Gastroesophageal sphincter (tissue), 3 donors: ENCODE data around the gene B3GAT1.

Experiments used
- EP300 ChIP-seq: sonication (generic); formaldehyde crosslinking; IDR thresholded peaks from one replicate; pipeline ENCODE4 v1.6.1; 2017; ENCODE audit warnings: antibody characterized with exemption, mild to moderate bottlenecking
- POLR2A ChIP-seq, 2 donors: fragments of 450-650 bp; IDR thresholded peaks; one replicate each; pipeline ENCODE4 v1.6.1; 2017; ENCODE audit warnings: antibody characterized with exemption in 2 of 2, mild to moderate bottlenecking in 2 of 2, moderate library complexity in 1 of 2
- TF ChIP-seq, protein P1 (sequence below), 4 experiments: fragments of 200-600 bp in 2 of 4; fragments of 450-650 bp in 2 of 4; sonication (generic) in 1 of 4; IDR thresholded peaks; one replicate each; pipeline ENCODE4 v1.5.1; 2017 to 2019; ENCODE audit warnings: antibody characterized with exemption in 4 of 4, mild to moderate bottlenecking in 2 of 4, moderate library complexity in 2 of 4

DNA sequence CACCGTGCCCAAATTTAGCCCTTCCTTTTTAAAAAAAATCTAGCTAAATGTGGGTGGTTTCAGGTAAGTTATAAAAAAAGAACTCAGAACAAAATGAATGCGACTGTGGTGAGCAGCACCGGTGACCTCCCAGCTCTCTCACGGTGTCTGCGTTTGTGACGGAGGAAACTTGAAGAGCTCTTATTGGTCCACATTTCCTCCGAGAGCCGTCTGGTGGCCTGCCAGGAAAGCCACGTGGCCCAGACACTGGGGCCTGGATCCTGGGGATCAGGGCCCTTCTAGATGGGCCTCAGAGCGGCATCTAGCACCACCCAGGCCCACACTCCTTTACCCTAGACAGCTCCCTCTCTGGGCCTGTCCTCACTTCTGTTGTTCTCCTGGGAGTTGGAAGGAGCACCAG, 39.5 kb downstream of the B3GAT1 start:
- TF ChIP-seq, protein P1, sequence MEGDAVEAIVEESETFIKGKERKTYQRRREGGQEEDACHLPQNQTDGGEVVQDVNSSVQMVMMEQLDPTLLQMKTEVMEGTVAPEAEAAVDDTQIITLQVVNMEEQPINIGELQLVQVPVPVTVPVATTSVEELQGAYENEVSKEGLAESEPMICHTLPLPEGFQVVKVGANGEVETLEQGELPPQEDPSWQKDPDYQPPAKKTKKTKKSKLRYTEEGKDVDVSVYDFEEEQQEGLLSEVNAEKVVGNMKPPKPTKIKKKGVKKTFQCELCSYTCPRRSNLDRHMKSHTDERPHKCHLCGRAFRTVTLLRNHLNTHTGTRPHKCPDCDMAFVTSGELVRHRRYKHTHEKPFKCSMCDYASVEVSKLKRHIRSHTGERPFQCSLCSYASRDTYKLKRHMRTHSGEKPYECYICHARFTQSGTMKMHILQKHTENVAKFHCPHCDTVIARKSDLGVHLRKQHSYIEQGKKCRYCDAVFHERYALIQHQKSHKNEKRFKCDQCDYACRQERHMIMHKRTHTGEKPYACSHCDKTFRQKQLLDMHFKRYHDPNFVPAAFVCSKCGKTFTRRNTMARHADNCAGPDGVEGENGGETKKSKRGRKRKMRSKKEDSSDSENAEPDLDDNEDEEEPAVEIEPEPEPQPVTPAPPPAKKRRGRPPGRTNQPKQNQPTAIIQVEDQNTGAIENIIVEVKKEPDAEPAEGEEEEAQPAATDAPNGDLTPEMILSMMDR (IDR thresholded peaks at IDR 0.05), result no peak
- TF ChIP-seq POLR2A (IDR thresholded peaks at IDR 0.05) (no peak), EP300 (no peak)
